Activated naive CD4-positive, alpha-beta T cell treated with anti-CD3 and anti-CD28 coated beads for 36 hours (primary cell): ENCODE measurements around the gene LIPC. TPM values are rescaled to one million over a fixed set of nuclear protein-coding genes. Genes with fewer than 3 reads are reported as not detected.

Experiments
- CTCF ChIA-PET: fragments of 350-600 bp; sonication (Branson Sonifier 250); formaldehyde crosslinking; loops from one replicate; lab custom pipeline; 2021; ENCODE audit warnings: antibody characterized with exemption; lab: Charles Lee
- DNase-seq: peaks from one replicate; pipeline ENCODE4 v3.0.0-alpha.2; 2020
- H3K27ac Mint-ChIP-seq: one replicate; pipeline ENCODE4 v1.8.0; 2021; ENCODE audit warnings: mild to moderate bottlenecking, mixed read lengths
- H3K27me3 Mint-ChIP-seq: one replicate; pipeline ENCODE4 v1.8.0; 2021; ENCODE audit warnings: low read depth, mixed read lengths
- H3K36me3 Mint-ChIP-seq: one replicate; pipeline ENCODE4 v1.8.0; 2021; ENCODE audit warnings: low read depth, mixed read lengths
- H3K4me1 Mint-ChIP-seq: one replicate; pipeline ENCODE4 v1.8.0; 2021; ENCODE audit warnings: low read depth, mixed read lengths
- H3K4me3 Mint-ChIP-seq: one replicate; pipeline ENCODE4 v1.8.0; 2021; ENCODE audit warnings: mild to moderate bottlenecking, moderate library complexity, mixed read lengths
- H3K9me3 Mint-ChIP-seq: one replicate; pipeline ENCODE4 v1.8.0; 2021; ENCODE audit warnings: mixed read lengths
- intact Hi-C: fragments of 100-400 bp; cut with micrococcal nuclease; formaldehyde crosslinking; loops from one replicate; pipeline ENCODE4 v1.15.1; 2023
- total RNA-seq, 2 experiments: library from RNA; stranded (reverse); gene quantifications; one replicate each; pipeline ENCODE4 v1.2.3, GENCODE V29; 2021

The LIPC gene
- total RNA-seq, 2 experiments from 2014 or later = 0.14 to 0.47 TPM

GRCh38 chr15:58492661-58493397 lies 61.0 kb downstream of the LIPC start:
- H3K4me3 Mint-ChIP-seq = no peak overlapping the region
- H3K27me3 Mint-ChIP-seq = no peaks in the 10 kb centered on the region
- DNase-seq = no peak
- H3K4me1 Mint-ChIP-seq = peaks cover 18% of the 10 kb centered on the region
- CTCF ChIA-PET = interaction anchor here (0.5 to 1.0 kb wide), 2 partner anchors 223 to 248 kb away, joined by 3 to 4 read pairs; no protein-coding TSS in a partner anchor
- intact Hi-C loops = no loop called here
- peaks cover 5% of the 10 kb centered on the region for H3K9me3 Mint-ChIP-seq
- no peak overlapping the region for H3K27ac Mint-ChIP-seq
- H3K36me3 Mint-ChIP-seq = no peaks in the 10 kb centered on the region

GRCh38 chr15:58494567-58494966 lies 62.8 kb downstream of the LIPC start:
- Mint-ChIP-seq H3K4me1 (peaks cover 18% of the 10 kb centered on the region), H3K4me3 (no peak overlapping the region)
- CTCF ChIA-PET = interaction anchor here (0.5 to 0.6 kb wide), 2 partner anchors 21 to 83 kb away, joined by 3 read pairs; no protein-coding TSS in a partner anchor

GRCh38 chr15:58495891-58496408 lies 64.2 kb downstream of the LIPC start:
- CTCF ChIA-PET = interaction anchor here (0.7 to 1.4 kb wide), 3 partner anchors 9 to 268 kb away, joined by 3 to 4 read pairs (median 3); no protein-coding TSS in a partner anchor
- Mint-ChIP-seq H3K4me1 (peaks cover 18% of the 10 kb centered on the region), H3K9me3 (no peaks in the 10 kb centered on the region), H3K27me3 (no peaks in the 10 kb centered on the region), H3K4me3 (no peak overlapping the region), H3K36me3 (no peaks in the 10 kb centered on the region), H3K27ac (no peak overlapping the region)
- no peak for DNase-seq
- intact Hi-C loops = no loop called here

More at GRCh38 chr15:58494567-58494966, 62.8 kb downstream of the LIPC start:
- H3K27me3 Mint-ChIP-seq = no peaks in the 10 kb centered on the region
- DNase-seq = no peak
- no peak overlapping the region for H3K27ac Mint-ChIP-seq
- intact Hi-C loops = no loop called here
- no peaks in the 10 kb centered on the region for H3K36me3 Mint-ChIP-seq
- peaks cover 2% of the 10 kb centered on the region for H3K9me3 Mint-ChIP-seq

- peaks cover 18% of the 10 kb centered on the region for H3K4me1 Mint-ChIP-seq
- H3K4me3 Mint-ChIP-seq = no peak overlapping the region
- H3K27me3 Mint-ChIP-seq = no peaks in the 10 kb centered on the region
- no peaks in the 10 kb centered on the region for H3K36me3 Mint-ChIP-seq
- H3K27ac Mint-ChIP-seq = no peak overlapping the region
- CTCF ChIA-PET = interaction anchor here (0.8 to 1.2 kb wide), 2 partner anchors 9 to 269 kb away, joined by 3 to 4 read pairs; no protein-coding TSS in a partner anchor
- H3K9me3 Mint-ChIP-seq = no peaks in the 10 kb centered on the region
- no peak for DNase-seq
- intact Hi-C loops = no loop called here
Observed at GRCh38 chr15:58497046-58497785, 65.4 kb downstream of the LIPC start.

- Mint-ChIP-seq H3K9me3 (no peaks in the 10 kb centered on the region), H3K36me3 (no peaks in the 10 kb centered on the region), H3K4me1 (peaks cover 15% of the 10 kb centered on the region), H3K27ac (no peak overlapping the region), H3K27me3 (no peaks in the 10 kb centered on the region), H3K4me3 (no peak overlapping the region)
- intact Hi-C loops = no loop called here
- DNase-seq = no peak
- CTCF ChIA-PET = no interaction called here
Observed at GRCh38 chr15:58498821-58499580, 67.2 kb downstream of the LIPC start.

GRCh38 chr15:58501006-58501405 lies 69.2 kb downstream of the LIPC start:
- Mint-ChIP-seq H3K27ac (no peak overlapping the region), H3K9me3 (no peaks in the 10 kb centered on the region), H3K27me3 (no peaks in the 10 kb centered on the region), H3K36me3 (no peaks in the 10 kb centered on the region), H3K4me1 (peaks cover 21% of the 10 kb centered on the region), H3K4me3 (no peak overlapping the region)
- intact Hi-C loops = no loop called here
- DNase-seq = no peak
- CTCF ChIA-PET = no interaction called here

- no peaks in the 10 kb centered on the region for H3K9me3 Mint-ChIP-seq
- H3K27me3 Mint-ChIP-seq = no peaks in the 10 kb centered on the region
Observed at GRCh38 chr15:58501636-58502188, 69.9 kb downstream of the LIPC start.

GRCh38 chr15:58503139-58504027 lies 71.6 kb downstream of the LIPC start:
- Mint-ChIP-seq H3K27me3 (no peaks in the 10 kb centered on the region), H3K36me3 (no peaks in the 10 kb centered on the region), H3K4me1 (peaks cover 22% of the 10 kb centered on the region), H3K4me3 (no peak overlapping the region), H3K27ac (no peak overlapping the region), H3K9me3 (no peaks in the 10 kb centered on the region)
- no peak for DNase-seq
- intact Hi-C loops = no loop called here
- CTCF ChIA-PET = interaction anchor here (0.6 kb wide), 2 partner anchors 14 to 683 kb away, joined by 3 to 4 read pairs; no protein-coding TSS in a partner anchor

More at GRCh38 chr15:58501636-58502188, 69.9 kb downstream of the LIPC start:
- Mint-ChIP-seq H3K27ac (no peak overlapping the region), H3K4me1 (peaks cover 24% of the 10 kb centered on the region), H3K36me3 (no peaks in the 10 kb centered on the region), H3K4me3 (no peak overlapping the region)
- CTCF ChIA-PET = interaction anchor here (0.6 kb wide), 1 partner anchor 62 kb away, joined by 5 read pairs; no protein-coding TSS in a partner anchor
- intact Hi-C loops = no loop called here
- no peak for DNase-seq

- Mint-ChIP-seq H3K4me1 (peaks cover 22% of the 10 kb centered on the region), H3K9me3 (no peaks in the 10 kb centered on the region), H3K27ac (no peak overlapping the region), H3K36me3 (no peaks in the 10 kb centered on the region), H3K27me3 (no peaks in the 10 kb centered on the region), H3K4me3 (no peak overlapping the region)
- intact Hi-C loops = no loop called here
- no peak for DNase-seq
- CTCF ChIA-PET = no interaction called here
Observed at GRCh38 chr15:58504674-58505234, 73.0 kb downstream of the LIPC start.

GRCh38 chr15:58505581-58505980 lies 73.8 kb downstream of the LIPC start:
- Mint-ChIP-seq H3K27ac (no peak overlapping the region), H3K4me1 (peaks cover 22% of the 10 kb centered on the region), H3K4me3 (no peak overlapping the region), H3K27me3 (no peaks in the 10 kb centered on the region), H3K36me3 (no peaks in the 10 kb centered on the region), H3K9me3 (no peaks in the 10 kb centered on the region)
- no peak for DNase-seq
- intact Hi-C loops = no loop called here
- CTCF ChIA-PET = no interaction called here
